ENCODE results near the gene SLC16A11.

- TF ChIP-seq CTCF (IDR thresholded peaks at IDR 0.05; ENCODE audit: low read length) (no peak), EZH2 (IDR thresholded peaks at IDR 0.05; ENCODE audit: borderline replicate concordance, low read length) (no peak)
These were observed 26.1 kb downstream of the SLC16A11 start for GRCh38 chr17:7017827-7018200.
